ENCODE results near the gene DUSP5.
A peak's percentile ranks its signal among the peaks of the same experiment; 100 is the strongest.

DUSP5 gene

GRCh38 chr10:110549211-110549610 lies 51.5 kb downstream of the DUSP5 start:
- no peak for DNase-seq

GRCh38 chr10:110553905-110554304 lies 56.2 kb downstream of the DUSP5 start:
- DNase-seq = no peak

GRCh38 chr10:110556296-110556695 lies 58.6 kb downstream of the DUSP5 start:
- no peak for DNase-seq

GRCh38 chr10:110556969-110557601 lies 59.4 kb downstream of the DUSP5 start:
- peak; percentile 45 for DNase-seq

- DNase-seq = no peak
Measured at GRCh38 chr10:110558041-110558440, 60.3 kb downstream of the DUSP5 start.

GRCh38 chr10:110560012-110560411 lies 62.3 kb downstream of the DUSP5 start:
- DNase-seq = no peak

Measured in fibroblast of skin of right quadriceps (primary cell).